Stimulated activated CD8-positive, alpha-beta memory T cell treated with anti-CD3 and anti-CD28 coated beads, Interleukin-15, amount 100 ng/mL, for 1 hour (primary cell): Measurements from ENCODE around the gene ASCL1.

Source experiments
- DNase-seq: peaks from one replicate; pipeline ENCODE4 v3.0.0-alpha.2; 2020; ENCODE audit warnings: low read depth

Gene ASCL1

GRCh38 chr12:102951841-102952240 is 5.6 kb upstream of the ASCL1 start:
- no peak for DNase-seq

- DNase-seq = no peak
Observed at GRCh38 chr12:102953221-102953620, 4.3 kb upstream of the ASCL1 start.

- no peak for DNase-seq
Observed at GRCh38 chr12:102954134-102954533, 3.3 kb upstream of the ASCL1 start.

- no peak for DNase-seq
Observed at GRCh38 chr12:102955926-102956737, 1.3 kb upstream of the ASCL1 start.

- no peak for DNase-seq
Observed at GRCh38 chr12:102956738-102957327, 641 bp upstream of the ASCL1 start.

- DNase-seq = no peak
Observed at GRCh38 chr12:102958073-102958829, 777 bp downstream of the ASCL1 start.

GRCh38 chr12:102958830-102959176 is 1.3 kb downstream of the ASCL1 start:
- DNase-seq = no peak

GRCh38 chr12:102959391-102959790 is 1.9 kb downstream of the ASCL1 start:
- no peak for DNase-seq

GRCh38 chr12:102960766-102961465 is 3.4 kb downstream of the ASCL1 start:
- DNase-seq = no peak

GRCh38 chr12:102961466-102961855 is 4.0 kb downstream of the ASCL1 start:
- DNase-seq = no peak

GRCh38 chr12:102962532-102962931 is 5.1 kb downstream of the ASCL1 start:
- DNase-seq = no peak

- DNase-seq = no peak
Observed at GRCh38 chr12:102962986-102963385, 5.5 kb downstream of the ASCL1 start.

- no peak for DNase-seq
Observed at GRCh38 chr12:102963796-102964195, 6.3 kb downstream of the ASCL1 start.

GRCh38 chr12:102964872-102965271 is 7.4 kb downstream of the ASCL1 start:
- DNase-seq = no peak

- DNase-seq = no peak
Observed at GRCh38 chr12:102965281-102966155, 8.0 kb downstream of the ASCL1 start.

- no peak for DNase-seq
Observed at GRCh38 chr12:102966200-102966863, 8.9 kb downstream of the ASCL1 start.

GRCh38 chr12:102970780-102971179 is 13.3 kb downstream of the ASCL1 start:
- no peak for DNase-seq

GRCh38 chr12:102971227-102971626 is 13.8 kb downstream of the ASCL1 start:
- DNase-seq = no peak

- DNase-seq = no peak
Observed at GRCh38 chr12:102973583-102973982, 16.1 kb downstream of the ASCL1 start.

GRCh38 chr12:102976609-102977280 is 19.3 kb downstream of the ASCL1 start:
- no peak for DNase-seq
